ENCODE results near the gene ACSS3.
"Not testable (repeated sequence)": the region's sequence is repeated elsewhere in the genome, so short reads cannot be mapped to it uniquely, and the experiment has no call there.

ACSS3 gene

DNA sequence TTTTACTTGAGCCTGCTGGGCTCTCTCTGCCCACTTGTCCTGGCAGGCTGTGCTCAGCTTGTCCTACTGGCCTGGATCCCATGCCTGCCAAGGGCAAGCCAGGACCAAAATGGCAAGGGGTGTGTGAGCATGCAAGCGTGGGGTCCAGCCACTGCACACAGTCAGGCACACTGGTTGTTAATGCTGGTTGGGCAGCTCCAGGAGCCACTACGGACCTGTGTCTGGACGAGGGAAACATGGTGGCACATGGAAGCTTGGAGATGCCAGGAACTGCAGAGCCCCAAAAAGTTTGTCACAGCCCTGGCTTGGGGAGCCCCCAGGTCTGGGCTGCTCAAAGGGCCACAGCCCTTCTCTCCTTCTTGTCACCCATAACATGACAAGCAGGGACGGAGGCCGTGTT, 83.8 kb downstream of the ACSS3 start:
- no peak overlapping the region for H3K4me3 ChIP-seq (ENCODE audit: low read length)
- DNase-seq (ENCODE audit: low read depth, low spot score) = no peak

DNA sequence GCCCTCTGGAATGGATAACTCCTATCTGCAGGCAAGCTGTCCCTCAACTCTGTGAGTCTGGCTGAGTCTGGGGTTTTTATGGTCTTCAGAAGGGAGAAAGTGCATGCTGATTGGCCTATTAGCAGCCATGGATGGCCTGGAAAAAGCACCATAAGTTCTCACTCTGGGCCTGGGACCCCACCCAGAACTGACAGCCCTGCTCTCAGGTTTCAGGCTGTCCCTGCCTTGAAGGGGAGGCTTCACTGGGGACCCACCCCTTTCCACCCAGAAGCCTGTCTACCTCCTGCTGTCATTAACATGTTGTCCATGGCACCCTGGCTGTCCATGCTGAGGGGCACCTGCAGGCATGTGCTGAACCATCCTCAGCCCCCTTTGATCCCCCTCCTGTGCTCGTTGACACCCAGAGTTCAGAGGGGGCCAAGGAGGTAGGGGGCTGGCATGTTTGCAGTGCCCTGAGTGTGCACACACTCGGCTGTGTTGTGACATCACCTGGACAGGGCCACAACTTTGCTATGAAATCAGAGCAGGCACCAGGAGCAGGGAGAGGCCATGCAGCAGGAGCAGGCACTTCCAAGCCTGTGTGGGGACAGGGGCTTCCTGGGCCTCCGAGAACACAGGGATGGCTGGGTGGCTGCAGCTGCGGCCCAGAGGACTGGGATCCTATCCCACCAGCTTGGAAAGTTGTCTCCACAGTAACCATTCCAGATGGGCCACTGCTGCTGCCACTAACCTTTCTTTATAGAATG, 84.7 kb downstream of the ACSS3 start:
- no peak for DNase-seq (ENCODE audit: low read depth, low spot score)
- H3K4me3 ChIP-seq (ENCODE audit: low read length) = no peak overlapping the region

DNA sequence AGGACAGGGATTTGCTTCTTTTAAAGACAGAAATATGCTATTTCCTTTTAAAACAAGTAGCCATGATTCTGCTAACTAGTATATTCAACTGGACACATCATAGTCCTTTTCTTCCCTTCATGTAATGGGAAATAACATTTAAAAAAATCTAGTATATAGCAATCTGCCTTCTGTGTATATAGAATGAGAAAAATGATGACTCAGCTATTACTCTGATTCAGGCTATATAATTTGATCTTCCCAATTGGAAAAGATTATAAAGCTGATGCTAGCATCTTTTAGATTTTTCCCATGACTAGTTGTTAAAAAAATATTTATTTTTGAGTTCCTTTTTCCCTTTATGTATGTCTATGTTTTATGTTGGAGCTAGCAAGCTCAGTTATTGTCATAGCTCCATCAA, 86.9 kb downstream of the ACSS3 start:
- DNase-seq (ENCODE audit: low read depth, low spot score) = no peak

DNA sequence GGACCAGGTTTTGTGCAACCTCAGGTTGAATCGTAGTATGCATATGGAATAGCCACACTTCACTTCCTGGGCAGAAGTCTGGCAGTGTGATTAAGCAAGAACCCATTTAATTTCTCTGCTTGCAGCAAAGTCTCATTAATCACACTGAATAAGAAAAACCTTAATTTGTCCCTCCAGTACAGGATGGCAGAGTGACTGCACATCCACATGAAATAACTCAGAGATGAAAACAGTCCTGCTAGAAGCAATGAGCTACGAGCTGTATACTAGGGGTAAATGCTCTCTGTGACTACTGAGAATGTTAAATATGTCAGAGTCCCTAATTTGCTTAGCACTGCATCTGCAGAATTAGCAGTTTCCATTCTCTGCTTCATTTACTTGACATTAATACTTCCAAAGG, 88.9 kb downstream of the ACSS3 start:
- no peak for DNase-seq (ENCODE audit: low read depth, low spot score)
- H3K4me3 ChIP-seq (ENCODE audit: low read length) = no peak overlapping the region

More for the DNA sequence above, 86.9 kb downstream of the ACSS3 start:
- H3K4me3 ChIP-seq (ENCODE audit: low read length) = no peak overlapping the region

DNA sequence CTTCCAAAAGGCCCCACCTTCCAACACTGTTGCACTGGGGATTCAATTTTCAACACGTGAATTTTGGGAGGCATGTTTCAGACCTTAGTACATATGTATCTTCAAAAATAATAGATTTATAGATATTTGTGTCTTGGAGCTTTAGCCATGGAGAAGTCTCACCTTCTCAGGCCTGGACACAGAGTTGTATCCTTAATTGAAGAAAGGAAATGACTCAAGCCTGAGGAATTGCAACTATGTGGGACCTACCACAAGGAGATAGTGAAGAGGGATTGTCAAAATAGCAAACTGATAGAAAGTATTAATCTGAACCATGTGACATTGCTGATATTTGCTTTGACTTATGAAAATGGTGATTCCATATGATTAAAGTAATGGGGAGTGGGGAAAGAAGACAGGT, 89.8 kb downstream of the ACSS3 start:
- no peak for DNase-seq (ENCODE audit: low read depth, low spot score)
- H3K4me3 ChIP-seq (ENCODE audit: low read length) = no peak overlapping the region

DNA sequence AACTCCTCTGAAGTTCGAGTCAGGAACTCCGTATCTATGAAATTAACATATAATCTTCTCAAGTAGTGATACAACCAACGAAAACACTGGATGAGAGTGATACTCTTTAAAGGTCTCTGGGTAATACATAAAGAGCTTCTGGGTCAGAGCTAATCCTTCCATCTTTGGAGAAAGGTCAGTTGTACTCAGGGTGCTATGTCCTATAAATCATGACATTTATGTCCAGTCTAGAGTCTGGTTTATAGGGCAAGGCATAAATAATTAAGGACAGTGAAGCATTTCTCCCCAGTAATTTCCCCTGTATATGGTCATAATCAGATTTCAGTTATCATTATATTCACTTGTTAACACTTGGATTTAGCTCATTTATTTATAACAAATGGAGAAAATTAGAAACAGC, 90.6 kb downstream of the ACSS3 start:
- H3K4me3 ChIP-seq (ENCODE audit: low read length) = no peak overlapping the region
- DNase-seq (ENCODE audit: low read depth, low spot score) = no peak

DNA sequence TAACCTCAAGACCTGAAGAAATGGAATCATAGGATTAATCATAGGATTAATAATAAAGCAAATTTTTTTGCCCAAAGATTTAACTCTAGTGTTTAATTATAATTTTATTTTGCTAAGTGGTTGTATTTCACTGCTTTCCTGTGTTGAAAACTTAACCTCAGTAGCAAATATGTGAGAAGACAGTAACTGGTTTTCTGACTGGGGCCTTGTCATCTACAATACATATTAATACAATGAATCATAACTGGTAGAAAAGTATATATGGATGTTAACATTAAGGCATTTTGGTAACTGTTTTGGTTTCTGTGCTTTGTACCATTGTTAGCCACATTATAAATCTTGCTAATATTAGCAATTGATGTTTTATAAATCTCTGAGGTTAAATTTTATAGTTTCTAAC, 92.2 kb downstream of the ACSS3 start:
- no peak for DNase-seq (ENCODE audit: low read depth, low spot score)
- no peak overlapping the region for H3K4me3 ChIP-seq (ENCODE audit: low read length)

DNA sequence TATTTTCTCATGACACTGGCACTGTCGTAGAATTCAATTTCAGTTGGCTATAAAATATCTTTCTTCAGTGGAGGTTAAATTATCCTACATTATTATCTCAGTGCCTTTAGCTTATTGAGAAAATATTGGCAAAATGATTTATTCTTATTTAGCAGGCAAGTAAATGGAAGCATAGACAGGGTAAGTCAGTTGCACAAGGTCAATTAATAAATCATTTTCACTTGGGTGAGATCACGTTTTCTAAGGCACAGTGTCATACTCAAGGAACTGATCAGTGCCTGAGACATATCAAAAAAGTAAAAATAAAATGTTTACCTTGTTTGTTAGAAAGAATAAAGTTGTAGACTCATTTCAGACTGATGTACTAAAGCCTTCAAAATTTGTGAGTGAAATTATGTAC, 95.0 kb downstream of the ACSS3 start:
- H3K4me3 ChIP-seq (ENCODE audit: low read length) = no peak overlapping the region
- DNase-seq (ENCODE audit: low read depth, low spot score) = no peak

DNA sequence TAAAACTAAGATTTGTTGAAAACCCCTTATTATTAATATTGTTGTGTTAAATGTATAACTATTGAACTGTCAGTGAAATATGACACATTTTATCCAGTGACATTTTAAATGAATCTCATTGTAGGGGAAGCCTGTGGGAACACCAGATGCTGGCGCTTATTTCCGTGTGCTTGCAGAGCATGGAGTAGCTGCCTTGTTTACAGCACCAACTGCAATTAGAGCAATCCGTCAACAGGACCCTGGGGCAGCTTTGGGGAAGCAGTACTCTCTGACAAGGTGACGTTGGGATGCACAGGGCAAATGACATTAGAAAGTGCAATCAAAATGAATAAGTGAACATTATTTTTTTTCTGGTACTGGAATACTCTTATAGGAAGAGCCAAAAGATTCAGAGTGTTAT, 96.8 kb downstream of the ACSS3 start:
- no peak for DNase-seq (ENCODE audit: low read depth, low spot score)
- H3K4me3 ChIP-seq (ENCODE audit: low read length) = no peak overlapping the region

DNA sequence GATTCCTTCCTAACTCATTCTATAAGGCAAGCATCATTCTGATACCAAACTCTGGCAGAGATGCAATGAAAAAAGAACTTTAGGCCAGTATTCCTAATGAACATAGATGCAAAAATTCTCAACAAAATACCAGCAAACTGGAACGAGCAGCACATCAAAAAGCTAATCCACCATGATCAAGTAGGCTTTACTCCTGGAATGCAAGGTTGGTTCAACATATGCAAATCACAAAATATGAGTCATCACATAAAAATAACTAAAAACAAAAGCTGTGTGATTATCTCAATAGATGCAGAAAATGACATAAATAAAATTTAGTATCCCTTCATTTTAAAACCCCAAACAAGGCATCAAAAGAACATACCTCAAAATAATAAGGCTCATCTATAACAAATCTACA, 98.9 kb downstream of the ACSS3 start:
- H3K4me3 ChIP-seq (ENCODE audit: low read length) = no peak overlapping the region
- no peak for DNase-seq (ENCODE audit: low read depth, low spot score)

DNA sequence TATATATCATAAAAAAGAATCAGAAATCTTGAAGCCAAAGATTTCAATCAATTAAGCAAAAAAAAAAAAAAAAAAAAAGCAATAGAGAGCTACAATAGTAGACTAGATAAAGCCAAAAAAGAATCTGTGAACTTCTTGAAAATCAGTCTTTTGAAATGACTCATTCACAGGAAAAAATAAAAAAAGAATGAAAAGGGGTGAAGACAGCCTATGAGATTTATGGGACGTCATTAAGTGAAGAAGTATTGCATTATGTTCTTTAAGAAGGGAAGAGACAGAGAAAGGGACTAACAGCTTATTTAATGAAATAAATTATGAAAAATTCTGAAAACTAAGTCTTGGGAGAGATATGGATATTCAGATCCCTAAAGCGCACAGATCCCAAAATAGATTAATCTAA, 103.8 kb downstream of the ACSS3 start:
- no peak for DNase-seq (ENCODE audit: low read depth, low spot score)
- no peak overlapping the region for H3K4me3 ChIP-seq (ENCODE audit: low read length)

DNA sequence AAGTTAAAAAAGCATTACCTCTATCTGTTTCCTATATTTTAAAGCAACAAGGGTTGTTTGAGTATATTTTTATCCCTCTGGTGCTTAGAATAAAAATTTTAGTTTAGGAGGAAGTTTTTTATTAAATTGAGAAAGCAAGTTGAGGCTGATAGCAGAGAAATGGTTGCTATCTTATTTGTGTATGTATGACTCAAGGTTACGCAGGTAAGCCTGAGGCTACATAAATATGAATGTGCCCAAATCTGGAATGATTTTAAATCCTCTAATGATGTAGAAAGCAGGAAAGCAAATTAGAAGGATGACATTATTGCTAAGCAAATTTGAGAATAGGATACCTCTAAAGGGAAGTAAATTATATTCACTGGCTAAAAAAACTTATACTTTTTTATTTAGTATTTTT, 109.8 kb downstream of the ACSS3 start:
- DNase-seq (ENCODE audit: low read depth, low spot score) = no peak
- H3K4me3 ChIP-seq (ENCODE audit: low read length) = no peak overlapping the region

DNA sequence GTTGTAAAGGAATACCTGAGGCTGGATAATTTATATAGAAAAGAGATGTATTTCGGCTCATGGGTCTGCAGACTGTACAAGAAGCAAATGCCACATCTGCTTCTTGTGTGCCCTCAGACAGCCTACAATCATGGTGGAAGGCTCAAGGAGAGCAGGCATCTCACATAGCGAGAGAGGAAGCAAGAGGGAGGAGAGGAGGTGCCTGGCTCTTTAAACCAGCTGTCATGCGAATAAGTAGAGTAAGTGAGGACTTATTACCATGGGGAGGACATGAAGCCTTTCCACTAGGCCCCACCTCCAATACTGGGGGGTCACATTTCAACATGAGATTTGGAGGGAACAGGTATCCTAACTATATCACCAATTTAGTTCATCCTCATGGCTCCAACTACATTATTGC, 118.7 kb downstream of the ACSS3 start:
- no peak for DNase-seq (ENCODE audit: low read depth, low spot score)
- H3K4me3 ChIP-seq (ENCODE audit: low read length) = no peak overlapping the region

DNA sequence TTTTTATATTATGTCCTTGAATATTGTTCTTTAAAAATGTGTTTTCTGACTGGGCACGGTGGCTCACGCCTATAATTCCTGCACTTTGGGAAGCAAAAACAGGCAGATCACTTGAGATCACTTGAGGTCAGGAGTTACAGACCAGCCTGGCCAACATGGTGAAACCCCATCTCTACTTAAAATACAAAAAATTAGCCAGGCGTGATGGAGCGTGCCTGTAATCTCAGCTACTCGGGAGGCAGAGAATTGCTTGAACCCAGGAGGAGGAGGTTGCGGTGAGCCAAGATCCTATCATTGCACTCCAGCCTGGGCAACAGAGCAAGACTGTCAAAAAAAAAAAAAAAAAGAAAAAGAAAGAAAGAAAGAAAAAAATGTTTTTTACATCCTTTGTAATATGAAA, 122.7 kb downstream of the ACSS3 start:
- not testable (repeated sequence) for H3K4me3 ChIP-seq (ENCODE audit: low read length); DNase-seq (ENCODE audit: low read depth, low spot score)

DNA sequence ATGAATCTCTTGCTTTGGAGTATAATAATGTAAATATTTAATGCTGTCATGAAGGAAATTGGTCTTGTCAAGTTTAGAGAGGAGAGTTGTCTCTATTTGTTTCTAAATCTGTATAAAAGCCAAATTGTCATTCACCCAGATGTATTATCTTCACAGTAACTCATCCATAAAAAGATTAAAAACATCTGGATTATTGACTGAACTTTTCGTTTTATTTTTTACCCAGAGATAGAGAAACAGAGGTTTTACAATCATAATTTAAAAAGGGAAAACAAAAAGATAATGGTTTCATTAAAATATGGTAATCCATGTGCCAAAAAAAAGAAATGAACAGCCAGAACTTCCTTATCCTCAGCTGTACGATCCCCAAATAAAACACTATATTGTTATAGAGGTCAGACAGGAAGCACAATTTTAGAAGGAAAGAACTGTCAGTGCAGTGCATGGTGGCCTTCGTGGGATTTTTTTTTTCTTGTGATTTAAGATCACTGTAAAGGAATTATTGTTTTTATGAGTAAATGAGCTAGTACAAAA, 125.9 kb downstream of the ACSS3 start:
- DNase-seq (ENCODE audit: low read depth, low spot score) = no peak
- no peak overlapping the region for H3K4me3 ChIP-seq (ENCODE audit: low read length)

DNA sequence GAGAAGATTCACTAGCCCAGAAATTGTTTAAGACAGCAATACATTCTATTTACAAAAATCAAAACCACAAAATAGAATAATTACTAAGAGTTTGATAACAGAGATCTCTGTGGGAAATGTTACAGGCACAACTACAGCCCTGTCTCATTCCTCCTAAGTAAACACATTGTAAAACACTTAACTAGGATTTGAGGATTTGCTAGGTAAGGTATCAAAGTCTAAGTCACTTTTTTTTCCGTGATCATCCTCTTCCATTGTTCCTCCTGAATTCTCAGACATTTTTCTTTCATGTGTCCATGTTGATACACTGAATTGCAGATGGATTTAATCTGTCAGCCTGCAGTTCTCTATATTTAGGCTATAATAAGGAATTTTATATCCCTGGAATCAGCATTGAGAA, 127.5 kb downstream of the ACSS3 start:
- no peak for DNase-seq (ENCODE audit: low read depth, low spot score)
- H3K4me3 ChIP-seq (ENCODE audit: low read length) = no peak overlapping the region

DNA sequence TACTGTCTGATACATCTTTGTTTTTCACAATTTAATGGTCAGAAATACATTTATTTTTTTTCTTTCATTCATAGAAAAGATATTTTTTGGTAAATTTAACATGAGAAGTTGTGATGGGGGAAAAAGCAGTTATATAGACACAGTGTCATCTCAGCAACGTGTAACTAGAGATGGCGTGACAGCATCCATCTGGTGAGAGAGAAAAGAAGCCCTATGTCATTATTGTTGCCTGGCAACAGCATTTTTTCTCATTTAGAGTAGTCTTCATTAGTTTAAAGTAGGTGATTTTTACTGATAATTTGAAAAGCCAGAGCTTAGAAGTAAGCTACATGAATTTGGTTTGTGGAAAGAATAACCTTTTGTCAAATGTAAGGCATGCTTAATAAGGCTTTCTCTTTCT, 128.6 kb downstream of the ACSS3 start:
- no peak for DNase-seq (ENCODE audit: low read depth, low spot score)
- H3K4me3 ChIP-seq (ENCODE audit: low read length) = no peak overlapping the region

DNA sequence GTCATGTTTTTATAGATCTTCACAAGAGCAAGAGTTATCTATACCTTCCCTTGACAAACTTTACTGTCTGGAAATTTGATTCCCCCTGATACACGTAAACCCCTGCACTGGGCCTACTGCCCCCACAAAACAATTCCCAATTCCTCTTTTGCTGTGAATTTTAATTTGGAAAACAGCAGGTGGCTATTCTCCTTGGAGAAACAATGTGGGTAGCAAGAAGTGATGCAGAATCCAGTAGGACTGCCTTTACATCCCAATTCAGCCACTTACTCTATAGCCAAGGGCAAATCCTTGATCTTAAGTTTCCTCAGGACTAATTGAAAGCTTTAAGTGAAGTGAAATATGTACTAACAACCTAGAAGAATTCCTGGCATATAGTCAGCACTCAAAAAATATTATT, 129.3 kb downstream of the ACSS3 start:
- H3K4me3 ChIP-seq (ENCODE audit: low read length) = no peak overlapping the region
- no peak for DNase-seq (ENCODE audit: low read depth, low spot score)

DNA sequence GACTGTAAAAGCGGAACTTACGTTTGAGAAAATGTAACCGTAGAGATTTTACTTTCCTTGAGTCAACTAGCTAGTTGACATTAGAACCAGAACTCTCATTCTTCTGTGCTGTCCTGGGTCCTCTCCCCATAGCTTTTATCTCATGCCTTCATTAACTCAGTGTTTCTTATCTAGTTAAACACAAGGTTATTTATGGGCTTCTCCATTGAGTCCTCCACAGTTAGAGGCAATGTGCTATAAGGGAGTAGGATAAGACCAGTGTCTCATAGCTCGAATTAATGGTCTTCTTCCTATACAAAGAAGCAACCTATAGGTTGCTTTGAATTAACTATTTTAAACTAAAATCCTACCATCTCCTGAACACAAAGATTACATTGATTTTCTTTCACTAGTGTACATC, 129.8 kb downstream of the ACSS3 start:
- no peak overlapping the region for H3K4me3 ChIP-seq (ENCODE audit: low read length)
- DNase-seq (ENCODE audit: low read depth, low spot score) = no peak

DNA sequence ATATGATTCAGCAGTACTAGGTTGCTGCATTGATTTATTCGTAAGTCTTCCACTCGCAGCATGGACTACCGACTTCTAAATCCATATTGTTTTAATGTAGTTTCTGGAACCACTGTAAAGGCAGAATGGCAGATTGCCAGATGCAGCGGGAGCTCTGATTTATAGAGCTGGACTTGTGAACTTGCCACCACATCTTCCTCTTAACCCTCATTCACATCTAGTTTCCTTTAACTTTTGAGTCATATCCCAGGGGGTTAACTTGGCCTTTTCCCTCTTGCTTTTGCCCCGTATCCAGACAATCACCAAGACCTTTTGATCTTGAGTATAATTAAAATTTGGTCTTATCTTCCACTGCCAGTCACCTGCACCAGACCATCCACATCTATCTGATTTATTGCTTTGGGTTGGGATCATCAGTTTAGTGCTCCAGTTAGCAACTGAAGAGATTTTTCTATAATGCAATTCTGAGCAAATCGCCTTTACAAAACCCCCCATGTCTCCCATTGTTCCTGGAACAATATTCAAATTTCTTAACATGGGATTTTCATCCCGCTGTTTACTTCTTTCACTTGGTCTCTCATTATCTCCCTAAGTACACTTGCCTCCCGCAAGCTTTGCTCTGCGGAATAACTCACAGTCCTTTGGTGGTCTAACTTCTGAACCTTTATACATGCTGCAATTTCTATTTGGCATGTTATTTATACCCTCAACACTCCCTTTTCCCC, 130.5 kb downstream of the ACSS3 start:
- no peak for DNase-seq (ENCODE audit: low read depth, low spot score)
- no peak overlapping the region for H3K4me3 ChIP-seq (ENCODE audit: low read length)

DNA sequence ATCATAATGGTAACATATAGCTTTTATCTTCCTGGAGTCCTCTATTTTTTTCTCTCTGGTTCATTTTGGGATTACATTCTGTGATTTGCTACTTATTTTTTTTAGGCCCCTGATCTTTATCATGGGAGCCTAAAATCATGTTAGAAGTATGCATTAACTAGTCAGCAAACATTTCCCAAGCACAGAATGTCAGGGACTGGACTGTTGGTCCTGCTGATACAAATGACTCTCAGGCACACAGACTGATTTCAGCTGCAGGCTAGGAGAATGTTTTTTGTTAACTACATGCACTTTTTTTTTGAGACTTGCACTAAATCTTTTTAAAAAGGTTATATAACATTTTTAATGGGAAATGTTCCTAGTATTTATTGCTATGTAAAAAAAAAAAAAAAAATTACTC, 131.1 kb downstream of the ACSS3 start:
- H3K4me3 ChIP-seq (ENCODE audit: low read length) = no peak overlapping the region
- DNase-seq (ENCODE audit: low read depth, low spot score) = no peak
